ENCODE results near the gene MPC1. TPM values are rescaled to one million over a fixed set of nuclear protein-coding genes. Genes with fewer than 3 reads are reported as not detected.

MPC1 gene
- total and polyA plus RNA-seq, 4 donors, result 36.7 to 128 (median 66.7) TPM

- no peak overlapping the region for H3K4me3 ChIP-seq (ENCODE audit: low read length in 2 of 2)
- intact Hi-C loops (cut with DNase I), result no loop called here
- WGBS, 2 donors, result 84 to 86% methylated on average over 13 of the region's 13 CpGs
- no peaks in the 10 kb centered on the region for H3K27me3 ChIP-seq (ENCODE audit: control insufficient read depth in 1 of 2, insufficient read depth in 2 of 2, low read length in 1 of 2)
- no peak overlapping the region for H3K27ac ChIP-seq (ENCODE audit: low read depth in 1 of 2, low read length in 2 of 2)
- H3K4me1 ChIP-seq (ENCODE audit: control insufficient read depth in 1 of 2, insufficient read depth in 2 of 2, low read length in 2 of 2), result no peaks in the 10 kb centered on the region
- peaks cover 0 to 5% of the 10 kb centered on the region in 2 donors for H3K36me3 ChIP-seq (ENCODE audit: control insufficient read depth in 1 of 2, insufficient read depth in 2 of 2, low read length in 1 of 2)
- no peaks in the 10 kb centered on the region for H3K9me3 ChIP-seq (ENCODE audit: control insufficient read depth, low read length)
- no peak for ATAC-seq (ENCODE audit: low FRiP score)
- DNase-seq, result no peak
Observed at GRCh38 chr6:166331503-166332415, 51.0 kb downstream of the MPC1 start.

- intact Hi-C loops (cut with DNase I), result no loop called here
- H3K9me3 ChIP-seq (ENCODE audit: control insufficient read depth, low read length), result no peaks in the 10 kb centered on the region
- H3K4me1 ChIP-seq (ENCODE audit: control insufficient read depth in 1 of 2, insufficient read depth in 2 of 2, low read length in 2 of 2), result no peaks in the 10 kb centered on the region
- no peak for DNase-seq
- ATAC-seq (ENCODE audit: low FRiP score), result peak; percentile 59
- H3K36me3 ChIP-seq (ENCODE audit: control insufficient read depth in 1 of 2, insufficient read depth in 2 of 2, low read length in 1 of 2), result peaks cover 2 to 6% of the 10 kb centered on the region in 2 donors
- H3K27ac ChIP-seq (ENCODE audit: low read depth in 1 of 2, low read length in 2 of 2), result no peak overlapping the region
- 23 to 25% methylated on average over 11 of the region's 11 CpGs for WGBS, 2 donors
- H3K27me3 ChIP-seq (ENCODE audit: control insufficient read depth in 1 of 2, insufficient read depth in 2 of 2, low read length in 1 of 2), result no peaks in the 10 kb centered on the region
- H3K4me3 ChIP-seq (ENCODE audit: low read length in 2 of 2), result no peak overlapping the region
Observed at GRCh38 chr6:166330612-166331011, 52.1 kb downstream of the MPC1 start.

DNA sequence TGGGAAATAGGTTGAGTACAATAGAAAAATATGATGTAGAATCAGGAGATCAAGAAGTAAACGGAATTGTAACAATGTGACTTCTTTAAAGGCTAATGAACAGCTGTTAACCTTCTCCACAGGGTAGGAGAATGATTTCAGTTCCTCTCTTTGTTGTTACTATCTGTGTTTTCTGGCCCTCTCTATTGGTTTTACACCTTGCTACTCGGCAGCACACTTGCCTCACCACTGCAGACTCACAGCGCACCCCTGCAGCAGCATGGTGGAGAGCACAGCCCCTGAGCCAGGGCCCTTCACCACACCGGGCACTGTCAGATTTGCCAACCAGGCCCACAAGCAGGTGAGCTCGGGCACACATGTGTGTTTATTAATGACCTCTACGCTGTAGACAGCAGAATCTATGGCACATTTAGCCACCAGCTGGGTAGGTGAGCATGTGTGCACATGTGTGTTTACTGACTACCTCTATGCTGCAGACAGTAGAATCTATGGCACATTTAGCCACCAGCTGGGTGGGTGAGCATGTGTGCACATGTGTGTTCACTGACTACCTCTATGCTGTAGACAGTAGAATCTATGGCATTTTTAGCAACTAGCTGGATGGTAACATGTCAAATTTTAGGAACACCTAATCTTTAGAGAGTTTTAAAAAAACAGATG lies 57.2 kb downstream of the MPC1 start:
- WGBS, 2 donors, result 87 to 88% methylated on average over 6 of the region's 6 CpGs
- Histone ChIP-seq H3K36me3 (ENCODE audit: control insufficient read depth in 1 of 2, insufficient read depth in 2 of 2, low read length in 1 of 2) (peaks cover 10 to 16% of the 10 kb centered on the region in 2 donors), H3K27ac (ENCODE audit: low read depth in 1 of 2, low read length in 2 of 2) (no peak overlapping the region), H3K9me3 (ENCODE audit: control insufficient read depth, low read length) (no peaks in the 10 kb centered on the region), H3K27me3 (ENCODE audit: control insufficient read depth in 1 of 2, insufficient read depth in 2 of 2, low read length in 1 of 2) (no peaks in the 10 kb centered on the region), H3K4me3 (ENCODE audit: low read length in 2 of 2) (no peak overlapping the region), H3K4me1 (ENCODE audit: control insufficient read depth in 1 of 2, insufficient read depth in 2 of 2, low read length in 2 of 2) (no peaks in the 10 kb centered on the region)
- intact Hi-C loops (cut with DNase I), result no loop called here
- DNase-seq (no peak), ATAC-seq (ENCODE audit: low FRiP score) (no peak)

DNA sequence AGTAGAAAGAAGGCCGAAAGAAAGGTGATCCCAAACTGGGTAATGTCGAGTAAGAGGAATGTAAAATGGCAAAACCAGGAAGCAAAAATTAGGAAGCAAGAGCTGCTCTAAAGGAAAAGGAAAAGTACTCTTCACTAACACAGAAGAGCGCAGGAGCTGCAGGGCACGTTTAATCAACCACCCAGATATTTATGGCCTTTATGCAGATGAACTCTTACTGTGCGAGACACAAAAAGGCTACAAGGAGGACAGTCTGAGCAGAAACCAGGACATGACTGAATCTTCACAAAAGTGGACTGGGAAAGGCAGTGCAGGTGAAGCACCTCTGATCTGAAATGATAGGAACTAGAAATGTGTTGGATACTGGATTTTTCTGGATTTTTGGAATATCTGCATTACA lies 59.3 kb downstream of the MPC1 start:
- ATAC-seq (ENCODE audit: low FRiP score) (no peak), DNase-seq (no peak)
- Histone ChIP-seq H3K4me3 (ENCODE audit: low read length in 2 of 2) (no peak overlapping the region), H3K4me1 (ENCODE audit: control insufficient read depth in 1 of 2, insufficient read depth in 2 of 2, low read length in 2 of 2) (no peaks in the 10 kb centered on the region), H3K27me3 (ENCODE audit: control insufficient read depth in 1 of 2, insufficient read depth in 2 of 2, low read length in 1 of 2) (no peaks in the 10 kb centered on the region), H3K9me3 (ENCODE audit: control insufficient read depth, low read length) (no peaks in the 10 kb centered on the region), H3K36me3 (ENCODE audit: control insufficient read depth in 1 of 2, insufficient read depth in 2 of 2, low read length in 1 of 2) (peaks cover 12 to 16% of the 10 kb centered on the region in 2 donors), H3K27ac (ENCODE audit: low read depth in 1 of 2, low read length in 2 of 2) (no peak overlapping the region)
- WGBS, 2 donors, result 86 to 89% methylated on average over 5 of the region's 5 CpGs
- intact Hi-C loops (cut with DNase I), result no loop called here

GRCh38 chr6:166318649-166319600 lies 63.8 kb downstream of the MPC1 start:
- H3K4me1 ChIP-seq (ENCODE audit: control insufficient read depth in 1 of 2, insufficient read depth in 2 of 2, low read length in 2 of 2), result no peaks in the 10 kb centered on the region
- ATAC-seq (ENCODE audit: low FRiP score), result no peak
- no peak overlapping the region for H3K4me3 ChIP-seq (ENCODE audit: low read length in 2 of 2)
- intact Hi-C loops (cut with DNase I), result no loop called here
- H3K27ac ChIP-seq (ENCODE audit: low read depth in 1 of 2, low read length in 2 of 2), result no peak overlapping the region
- 76 to 77% methylated on average over 18 of the region's 18 CpGs for WGBS, 2 donors
- H3K27me3 ChIP-seq (ENCODE audit: control insufficient read depth in 1 of 2, insufficient read depth in 2 of 2, low read length in 1 of 2), result no peaks in the 10 kb centered on the region
- DNase-seq, result no peak
- peaks cover 5 to 11% of the 10 kb centered on the region in 2 donors for H3K36me3 ChIP-seq (ENCODE audit: control insufficient read depth in 1 of 2, insufficient read depth in 2 of 2, low read length in 1 of 2)
- no peaks in the 10 kb centered on the region for H3K9me3 ChIP-seq (ENCODE audit: control insufficient read depth, low read length)

DNA sequence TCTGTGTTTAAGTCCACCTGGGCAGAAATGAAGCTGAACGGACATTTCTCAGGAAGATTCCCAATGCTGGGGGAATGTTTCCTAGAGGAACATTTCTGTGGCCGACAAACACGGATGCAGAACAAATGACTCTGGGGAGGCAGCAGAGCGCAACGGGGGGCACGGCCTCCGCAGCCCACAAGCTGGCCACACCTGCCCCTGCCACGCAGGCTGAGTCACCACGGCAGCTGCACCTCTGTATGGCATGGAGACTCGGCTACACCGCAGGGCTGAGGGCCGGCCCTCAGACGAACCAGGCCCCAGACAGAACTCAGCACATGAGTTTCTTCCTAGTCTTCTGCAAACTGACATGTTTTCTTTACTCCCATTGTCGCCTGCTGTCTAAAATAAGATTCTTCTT lies 64.5 kb downstream of the MPC1 start:
- H3K9me3 ChIP-seq (ENCODE audit: control insufficient read depth, low read length), result no peaks in the 10 kb centered on the region
- H3K36me3 ChIP-seq (ENCODE audit: control insufficient read depth in 1 of 2, insufficient read depth in 2 of 2, low read length in 1 of 2), result peaks cover 5 to 6% of the 10 kb centered on the region in 2 donors
- intact Hi-C loops (cut with DNase I), result no loop called here
- H3K4me1 ChIP-seq (ENCODE audit: control insufficient read depth in 1 of 2, insufficient read depth in 2 of 2, low read length in 2 of 2), result no peaks in the 10 kb centered on the region
- ATAC-seq (ENCODE audit: low FRiP score), result peak; percentile 38
- H3K27ac ChIP-seq (ENCODE audit: low read depth in 1 of 2, low read length in 2 of 2), result no peak overlapping the region
- H3K27me3 ChIP-seq (ENCODE audit: control insufficient read depth in 1 of 2, insufficient read depth in 2 of 2, low read length in 1 of 2), result no peaks in the 10 kb centered on the region
- H3K4me3 ChIP-seq (ENCODE audit: low read length in 2 of 2), result no peak overlapping the region
- WGBS, 2 donors, result 83 to 85% methylated on average over 14 of the region's 14 CpGs
- DNase-seq, result no peak

- Histone ChIP-seq H3K4me3 (ENCODE audit: low read length in 2 of 2) (no peak overlapping the region), H3K4me1 (ENCODE audit: control insufficient read depth in 1 of 2, insufficient read depth in 2 of 2, low read length in 2 of 2) (no peaks in the 10 kb centered on the region), H3K9me3 (ENCODE audit: control insufficient read depth, low read length) (no peaks in the 10 kb centered on the region), H3K36me3 (ENCODE audit: control insufficient read depth in 1 of 2, insufficient read depth in 2 of 2, low read length in 1 of 2) (peaks cover 5% of the 10 kb centered on the region in 2 donors), H3K27ac (ENCODE audit: low read depth in 1 of 2, low read length in 2 of 2) (no peak overlapping the region), H3K27me3 (ENCODE audit: control insufficient read depth in 1 of 2, insufficient read depth in 2 of 2, low read length in 1 of 2) (no peaks in the 10 kb centered on the region)
- no peak for DNase-seq
- WGBS, 2 donors, result 85 to 86% methylated on average over 19 of the region's 19 CpGs
- intact Hi-C loops (cut with DNase I), result no loop called here
- ATAC-seq (ENCODE audit: low FRiP score), result no peak
Observed at GRCh38 chr6:166317261-166318212, 65.2 kb downstream of the MPC1 start.
